ENCODE measurements around the gene BCR.
"Not testable (repeated sequence)": the region's sequence is repeated elsewhere in the genome, so short reads cannot be mapped to it uniquely, and the experiment has no call there.

BCR gene

DNA sequence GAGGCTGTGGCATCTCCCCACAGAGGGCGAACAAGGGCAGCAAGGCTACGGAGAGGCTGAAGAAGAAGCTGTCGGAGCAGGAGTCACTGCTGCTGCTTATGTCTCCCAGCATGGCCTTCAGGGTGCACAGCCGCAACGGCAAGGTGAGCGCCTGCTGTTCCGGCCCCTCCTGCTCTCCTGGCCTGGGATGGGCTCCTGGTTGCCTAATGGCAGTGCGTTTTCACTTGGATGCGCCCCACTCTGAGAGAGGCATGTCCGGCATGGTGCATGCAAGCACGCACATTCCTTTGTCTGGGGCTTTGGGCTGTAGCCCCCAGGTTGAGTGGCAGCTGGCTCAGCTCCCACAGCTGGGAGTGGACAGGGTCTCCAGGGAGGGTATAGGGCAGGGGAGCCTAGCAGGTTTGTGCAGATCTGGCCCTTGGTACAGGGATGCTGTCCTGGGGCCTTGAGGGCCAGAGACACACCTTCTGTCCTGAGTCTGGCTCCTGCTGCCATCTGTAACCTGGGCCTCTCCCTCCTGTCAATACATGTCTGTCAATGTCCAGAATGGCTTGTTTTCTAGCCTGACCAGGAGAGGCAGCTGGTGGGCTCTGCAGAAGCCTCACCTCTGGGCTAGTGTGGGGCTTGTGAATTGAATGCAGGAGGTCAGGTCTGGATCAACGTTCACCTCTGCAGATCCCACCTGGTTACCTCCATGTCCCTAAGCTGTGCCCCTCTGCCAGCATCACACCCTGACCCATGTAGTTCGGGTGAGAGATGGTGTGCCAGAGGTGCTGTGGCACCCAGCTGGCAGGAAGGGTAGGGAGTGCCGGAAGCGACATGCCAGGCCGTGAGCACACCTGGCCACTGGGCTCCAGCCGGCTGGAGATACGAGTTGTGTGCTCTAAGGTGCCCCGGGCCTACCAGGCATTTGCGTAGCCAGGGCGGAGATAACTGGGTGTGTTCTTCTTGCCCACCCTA, 107.1 kb downstream of the BCR start:
- no peak for DNase-seq (ENCODE audit: low read depth, low spot score)

GRCh38 chr22:23288301-23289129, 108.2 kb downstream of the BCR start:
- no peak for DNase-seq (ENCODE audit: low read depth, low spot score)

GRCh38 chr22:23289130-23289503, 108.8 kb downstream of the BCR start:
- no peak for DNase-seq (ENCODE audit: low read depth, low spot score)

DNA sequence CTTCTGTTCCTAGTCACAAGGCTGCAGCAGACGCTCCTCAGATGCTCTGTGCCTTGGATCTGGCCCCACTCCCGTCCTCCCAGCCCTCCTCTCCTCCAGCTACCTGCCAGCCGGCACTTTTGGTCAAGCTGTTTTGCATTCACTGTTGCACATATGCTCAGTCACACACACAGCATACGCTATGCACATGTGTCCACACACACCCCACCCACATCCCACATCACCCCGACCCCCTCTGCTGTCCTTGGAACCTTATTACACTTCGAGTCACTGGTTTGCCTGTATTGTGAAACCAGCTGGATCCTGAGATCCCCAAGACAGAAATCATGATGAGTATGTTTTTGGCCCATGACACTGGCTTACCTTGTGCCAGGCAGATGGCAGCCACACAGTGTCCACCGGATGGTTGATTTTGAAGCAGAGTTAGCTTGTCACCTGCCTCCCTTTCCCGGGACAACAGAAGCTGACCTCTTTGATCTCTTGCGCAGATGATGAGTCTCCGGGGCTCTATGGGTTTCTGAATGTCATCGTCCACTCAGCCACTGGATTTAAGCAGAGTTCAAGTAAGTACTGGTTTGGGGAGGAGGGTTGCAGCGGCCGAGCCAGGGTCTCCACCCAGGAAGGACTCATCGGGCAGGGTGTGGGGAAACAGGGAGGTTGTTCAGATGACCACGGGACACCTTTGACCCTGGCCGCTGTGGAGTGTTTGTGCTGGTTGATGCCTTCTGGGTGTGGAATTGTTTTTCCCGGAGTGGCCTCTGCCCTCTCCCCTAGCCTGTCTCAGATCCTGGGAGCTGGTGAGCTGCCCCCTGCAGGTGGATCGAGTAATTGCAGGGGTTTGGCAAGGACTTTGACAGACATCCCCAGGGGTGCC, 109.8 kb downstream of the BCR start:
- no peak for DNase-seq (ENCODE audit: low read depth, low spot score)

DNA sequence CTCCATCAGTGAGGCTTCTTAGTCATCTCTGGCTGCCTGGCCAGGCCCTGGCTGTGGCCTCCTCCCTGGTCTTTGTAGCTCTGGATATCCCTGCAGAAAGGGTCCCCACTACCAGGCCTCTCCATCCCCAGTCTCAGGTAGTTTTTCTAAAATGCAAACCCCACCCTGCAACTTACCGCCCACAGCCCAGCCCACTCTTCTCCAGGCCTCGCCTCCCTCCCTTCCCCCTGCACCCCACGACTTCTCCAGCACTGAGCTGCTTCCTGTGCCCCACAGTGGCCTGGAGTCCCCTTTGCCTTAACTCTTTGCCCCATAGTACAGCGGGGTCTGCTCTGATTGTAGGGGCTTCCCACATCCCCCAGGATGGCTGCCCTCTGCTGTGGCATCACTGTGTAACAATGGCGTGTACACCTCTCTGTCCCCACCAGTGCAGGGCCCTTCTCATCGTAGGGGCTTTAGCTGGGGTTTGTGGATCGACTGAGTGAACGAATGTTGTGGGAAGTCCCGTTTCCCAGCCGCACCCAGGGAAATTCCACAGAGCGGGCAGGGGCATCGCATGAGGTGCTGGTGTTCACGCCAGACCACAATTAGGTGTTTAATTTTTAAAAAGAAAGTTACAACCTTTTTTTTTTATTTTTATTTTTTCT, 111.6 kb downstream of the BCR start:
- DNase-seq (ENCODE audit: low read depth, low spot score), result no peak

DNA sequence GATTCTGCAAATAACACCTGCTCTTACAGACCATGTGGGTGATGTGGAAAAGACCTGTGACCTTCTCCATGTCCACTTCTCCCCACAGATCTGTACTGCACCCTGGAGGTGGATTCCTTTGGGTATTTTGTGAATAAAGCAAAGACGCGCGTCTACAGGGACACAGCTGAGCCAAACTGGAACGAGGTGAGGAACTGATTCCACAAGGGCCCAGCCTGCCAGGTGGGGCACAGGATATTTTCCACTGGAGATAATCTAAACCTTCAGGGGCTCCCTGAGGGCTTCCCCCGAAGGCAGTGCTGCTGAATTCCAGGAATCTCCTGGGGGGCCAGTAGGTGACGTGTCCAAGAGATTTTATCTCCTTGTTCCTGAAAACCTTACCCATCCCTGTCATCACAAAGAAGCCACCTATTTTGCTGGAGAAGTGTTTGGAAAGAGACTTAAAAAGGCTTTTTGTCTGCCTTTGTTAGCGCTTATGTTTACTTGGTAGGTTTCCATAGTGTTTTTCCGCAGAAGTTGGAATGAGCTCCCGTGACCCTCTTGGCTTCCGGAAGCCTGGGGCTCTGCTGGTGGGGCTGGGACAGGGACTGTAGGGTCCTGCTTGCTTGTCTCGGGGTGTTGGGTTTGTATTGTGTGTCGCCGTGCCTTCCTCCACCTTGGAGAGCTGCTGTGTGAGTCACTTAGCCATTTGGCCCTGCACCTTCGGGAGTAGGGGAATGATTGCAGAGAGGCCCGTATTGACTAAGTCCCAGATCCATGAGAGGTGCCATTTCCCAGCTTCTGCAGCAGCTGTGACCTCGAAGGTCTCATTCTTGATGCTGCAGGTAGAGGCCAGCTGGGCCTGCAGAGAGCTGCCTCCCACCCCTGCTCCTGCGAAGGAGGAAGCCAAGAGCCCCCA, 112.4 kb downstream of the BCR start:
- DNase-seq (ENCODE audit: low read depth, low spot score), result no peak

DNA sequence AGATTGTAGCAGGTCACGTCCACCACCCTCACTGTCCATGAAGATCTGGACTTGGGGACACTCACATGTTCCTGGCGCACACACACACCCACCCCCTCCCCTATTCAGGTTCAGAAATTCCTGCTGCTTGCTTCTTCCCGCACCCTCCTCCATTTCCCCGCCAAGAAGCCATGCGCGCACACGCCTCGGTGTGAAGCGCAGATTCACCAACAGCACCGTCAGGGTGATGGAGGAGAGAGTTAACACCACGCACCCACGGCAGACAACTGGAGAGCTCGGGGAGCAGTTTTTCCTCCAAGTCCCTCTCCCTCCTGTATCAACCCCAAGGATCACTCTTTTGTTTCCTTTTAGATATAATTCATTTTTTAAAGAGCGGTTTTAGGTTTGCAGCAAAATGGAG, 113.4 kb downstream of the BCR start:
- no peak for DNase-seq (ENCODE audit: low read depth, low spot score)

DNA sequence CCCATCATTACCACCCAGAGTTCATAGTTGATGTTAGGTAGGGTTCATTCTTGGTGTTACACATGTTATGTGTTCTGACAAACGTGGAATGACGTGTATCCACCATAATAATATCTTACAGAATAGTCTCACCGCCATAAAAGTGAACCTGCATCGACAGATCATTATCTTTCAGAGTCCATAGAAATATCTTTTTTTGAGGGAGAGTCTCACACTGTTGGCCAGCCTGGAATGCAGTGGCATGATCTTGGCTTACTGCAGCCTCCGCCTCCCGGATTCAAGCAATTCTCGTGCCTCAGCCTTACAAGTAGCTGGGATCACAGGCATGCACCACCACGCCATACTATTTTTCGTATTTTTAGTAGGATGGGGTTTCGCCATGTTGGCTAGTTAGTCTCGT, 113.9 kb downstream of the BCR start:
- DNase-seq (ENCODE audit: low read depth, low spot score), result no peak

DNA sequence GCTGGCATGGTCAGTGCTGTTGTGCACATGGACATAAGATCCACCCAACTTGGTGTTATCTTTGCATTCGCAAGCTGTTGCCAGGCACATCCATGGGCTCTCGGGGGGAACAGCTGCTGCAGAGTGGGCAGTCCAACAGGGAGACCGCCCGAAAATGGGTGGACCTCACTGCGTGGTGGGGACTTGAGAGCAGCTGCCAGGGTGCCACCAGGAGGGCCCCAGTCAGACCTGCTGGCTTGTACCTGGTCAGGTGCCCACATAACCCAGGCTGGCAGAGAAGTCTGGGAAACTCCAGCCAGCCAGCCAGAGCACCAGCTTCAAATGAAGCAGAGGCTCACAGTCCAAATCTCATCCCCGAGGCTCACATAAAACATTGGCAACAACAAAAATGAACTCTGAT, 120.2 kb downstream of the BCR start:
- no peak for DNase-seq (ENCODE audit: low read depth, low spot score)

GRCh38 chr22:23301591-23301990, 121.3 kb downstream of the BCR start:
- no peak for DNase-seq (ENCODE audit: low read depth, low spot score)

DNA sequence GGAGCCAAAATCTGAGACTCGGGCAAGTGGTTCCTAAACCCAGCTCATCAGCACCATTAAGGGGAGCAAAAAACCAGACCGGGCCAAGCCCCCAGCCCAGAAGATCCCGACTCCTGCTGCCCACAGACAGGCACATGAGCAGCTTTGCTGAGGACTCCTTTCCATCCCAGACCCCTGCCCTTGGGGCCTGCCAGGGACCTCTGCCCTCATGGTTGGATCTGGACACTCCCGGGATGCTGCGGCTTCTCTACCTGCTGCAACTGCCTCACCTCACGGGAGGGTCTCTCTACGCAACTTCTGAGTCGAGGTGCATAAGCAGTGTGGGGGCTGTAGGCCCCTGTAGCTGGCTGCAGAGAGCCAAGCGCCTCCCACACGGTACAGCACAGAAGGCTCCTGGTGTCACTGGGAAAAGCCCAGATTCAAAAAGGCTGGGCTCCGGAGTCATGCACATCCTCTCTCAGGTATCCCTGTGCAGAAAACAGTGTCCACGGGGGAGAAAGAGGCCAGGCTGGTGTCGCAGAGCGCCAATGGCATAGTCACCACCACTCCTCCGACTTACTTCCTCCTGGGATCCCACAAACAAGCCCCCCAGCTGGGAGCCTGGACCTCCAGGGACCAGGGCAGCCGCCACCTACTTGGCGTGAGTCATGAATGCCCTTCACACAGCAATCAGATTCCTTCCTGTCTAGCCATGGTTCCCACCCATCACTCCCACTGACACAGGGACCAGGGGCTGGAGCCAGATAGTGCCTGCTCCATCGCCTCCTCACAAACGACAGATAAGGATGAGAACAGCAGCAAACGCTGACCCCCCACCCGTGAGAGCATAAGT, 122.1 kb downstream of the BCR start:
- no peak for DNase-seq (ENCODE audit: low read depth, low spot score)

DNA sequence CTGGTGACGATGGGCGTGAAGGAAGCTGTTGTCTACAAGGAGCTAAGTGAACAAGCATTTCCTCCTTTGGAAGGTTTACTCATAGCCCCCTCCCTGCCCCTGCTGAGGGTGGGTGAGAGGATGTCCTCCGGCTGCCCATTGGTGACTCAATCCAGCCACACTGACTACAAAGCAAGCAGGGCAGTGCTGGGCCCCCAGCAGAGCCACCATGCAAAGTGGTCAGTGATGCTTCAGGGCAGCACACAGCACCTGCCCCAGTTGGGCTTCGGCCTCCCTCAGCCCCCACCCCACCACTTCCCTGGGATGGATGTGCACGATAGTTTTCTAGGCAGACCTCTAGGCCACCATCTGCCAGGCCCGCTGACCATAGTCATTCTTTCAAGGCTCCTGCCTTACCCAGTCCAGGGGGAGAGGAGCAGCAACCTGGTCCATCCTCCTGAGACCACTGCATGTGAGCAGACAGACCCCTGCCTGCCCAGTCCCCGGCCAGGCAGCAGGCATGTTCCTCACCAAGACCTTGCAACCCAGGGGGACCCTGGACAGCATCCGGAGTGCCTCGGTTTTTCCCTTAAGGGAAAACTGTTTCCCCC, 125.1 kb downstream of the BCR start:
- no peak for DNase-seq (ENCODE audit: low read depth, low spot score)

DNA sequence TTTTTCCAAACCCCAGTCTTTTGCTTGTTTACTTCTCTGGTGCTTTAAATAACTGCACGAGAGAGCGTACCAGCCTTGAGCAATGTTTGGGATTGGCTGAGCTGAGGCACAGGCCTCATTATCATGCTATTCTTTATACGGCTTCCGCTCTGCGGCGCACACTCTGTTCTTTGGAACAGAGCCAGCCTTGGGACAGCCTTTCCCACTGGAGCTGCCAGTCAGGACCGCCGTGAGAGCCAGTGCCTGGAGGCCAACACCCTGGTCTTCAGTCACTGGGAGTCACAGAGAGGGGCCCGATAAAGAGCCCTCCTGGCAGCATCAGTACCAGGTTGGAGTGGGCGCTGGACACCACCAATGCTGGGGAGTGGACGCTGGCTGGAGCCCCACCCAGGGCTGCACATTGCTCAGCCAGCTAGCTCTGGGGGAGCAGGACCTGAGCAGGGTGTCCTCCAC, 125.6 kb downstream of the BCR start:
- DNase-seq (ENCODE audit: low read depth, low spot score), result peak; percentile 33

- DNase-seq (ENCODE audit: low read depth, low spot score), result no peak
Measured at GRCh38 chr22:23306438-23306921, 126.2 kb downstream of the BCR start.

- DNase-seq (ENCODE audit: low read depth, low spot score), result no peak
Measured at GRCh38 chr22:23306926-23307325, 126.6 kb downstream of the BCR start.

DNA sequence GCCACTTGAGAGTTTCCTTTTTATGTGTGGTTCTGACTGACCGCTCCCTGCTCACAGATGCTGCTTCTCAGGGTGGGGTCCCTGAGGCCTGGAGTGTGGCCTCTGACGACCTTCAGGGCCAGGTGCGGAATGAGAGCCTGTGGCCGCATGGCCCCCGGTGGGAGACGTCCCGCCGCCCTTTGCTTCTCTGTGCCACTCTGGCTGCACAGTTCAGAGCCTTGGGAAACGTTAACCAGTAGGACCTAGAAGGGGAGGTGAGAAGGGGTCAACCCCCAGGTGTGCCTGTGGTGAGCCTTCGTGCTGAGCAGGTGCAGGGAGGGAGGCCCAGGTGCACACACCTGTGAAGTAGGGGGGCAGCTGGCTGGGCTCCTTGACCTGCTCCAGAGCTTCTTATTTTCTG, 127.2 kb downstream of the BCR start:
- not testable (repeated sequence) for DNase-seq (ENCODE audit: low read depth, low spot score)

- DNase-seq (ENCODE audit: low read depth, low spot score), result not testable (repeated sequence)
Measured at GRCh38 chr22:23309261-23309660, 129.0 kb downstream of the BCR start.

- not testable (repeated sequence) for DNase-seq (ENCODE audit: low read depth, low spot score)
Measured at GRCh38 chr22:23310443-23311097, 130.3 kb downstream of the BCR start.
